HPDE6-E6E7 (cell line): ENCODE data around the gene CDC42BPG.

ENCODE experiments used
- DNase-seq: peaks from one replicate; pipeline ENCODE4 v3.0.0; 2011; ENCODE audit warnings: missing footprints; ENCODE audit errors: extremely low spot score

CDC42BPG gene

DNA sequence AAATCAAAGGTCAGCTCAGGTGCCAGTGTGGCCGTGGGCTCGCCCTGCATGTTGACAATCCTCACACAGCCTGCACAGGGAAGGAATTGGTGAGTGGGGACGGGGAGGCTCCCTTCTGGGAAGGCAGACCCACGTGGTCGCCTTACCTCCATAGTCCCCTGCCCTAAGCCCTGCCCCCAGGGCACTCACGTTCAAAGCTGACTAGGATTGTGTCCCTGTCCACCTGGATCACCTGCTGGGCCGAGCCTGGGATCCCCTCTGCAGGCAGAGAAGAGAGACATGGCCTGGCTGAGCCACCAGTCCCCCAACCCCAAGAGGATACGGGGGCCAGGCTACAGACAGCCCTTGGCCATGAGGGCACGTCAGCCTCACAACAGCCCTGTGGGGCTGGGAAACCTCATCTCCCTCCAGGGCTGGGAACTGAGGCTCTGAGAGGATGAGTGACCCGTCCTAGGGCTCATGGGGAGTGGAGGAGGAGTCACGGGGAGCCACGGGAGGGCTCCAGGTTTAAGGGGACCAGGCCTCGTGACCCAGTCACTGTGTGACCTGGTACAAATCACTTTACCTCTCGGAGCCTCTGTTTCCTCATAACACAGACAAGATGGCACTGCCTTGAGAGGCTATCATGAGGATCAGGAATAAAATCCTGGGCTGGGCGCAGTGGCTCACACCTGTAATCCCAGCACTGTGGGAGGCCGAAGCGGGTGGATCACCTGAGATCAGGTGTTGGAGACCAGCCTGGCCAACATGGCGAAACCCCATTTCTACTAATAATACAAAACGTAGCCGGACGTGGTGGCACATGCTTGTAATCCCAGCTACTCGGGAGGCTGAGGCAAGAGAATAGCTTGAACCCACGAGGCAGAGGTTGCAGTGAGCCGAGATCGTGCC lies 54.0 kb downstream of the CDC42BPG start:
- no peak for DNase-seq

DNA sequence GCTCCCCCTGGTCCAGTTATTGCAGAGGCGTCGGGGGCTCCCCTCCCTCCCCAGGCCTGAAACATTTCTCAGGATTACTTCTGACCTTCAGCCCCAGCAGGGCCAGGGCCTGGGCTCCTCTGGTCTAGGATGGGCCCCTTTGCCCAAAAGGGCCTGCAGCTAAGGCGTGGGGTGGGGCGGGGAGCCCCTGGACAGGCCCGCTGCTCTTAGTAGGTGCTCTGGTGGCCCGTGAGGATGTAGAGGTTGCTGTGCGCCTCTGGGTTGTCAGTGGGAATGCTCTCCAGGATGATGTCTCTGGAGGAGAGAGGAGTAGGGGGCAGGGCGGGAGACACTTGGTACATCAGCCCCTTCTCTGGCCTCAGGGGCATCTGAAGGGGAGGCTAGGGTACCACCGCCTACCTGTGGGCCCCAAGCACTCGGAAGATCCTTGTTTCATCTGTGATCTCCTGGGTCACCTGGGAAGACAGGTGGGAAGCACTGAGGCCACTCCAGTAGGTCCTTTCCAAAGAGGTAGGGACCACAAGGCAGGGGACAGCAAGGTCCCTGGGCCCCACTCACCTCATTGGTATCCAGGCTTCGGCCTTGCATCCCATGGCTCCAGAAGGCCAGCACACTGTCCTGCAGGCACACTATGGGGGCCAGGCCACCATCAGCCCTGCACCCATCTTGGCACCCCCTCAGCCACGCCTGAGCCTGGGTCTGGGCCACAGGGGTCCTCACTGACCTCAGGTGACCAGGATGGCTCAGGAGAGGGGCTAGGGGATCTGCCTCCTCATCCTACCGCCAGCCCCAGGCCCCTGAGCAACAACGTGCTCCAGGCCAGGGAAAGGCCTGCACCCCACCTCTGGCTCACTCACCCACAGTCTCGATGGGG lies 54.9 kb downstream of the CDC42BPG start:
- no peak for DNase-seq

DNA sequence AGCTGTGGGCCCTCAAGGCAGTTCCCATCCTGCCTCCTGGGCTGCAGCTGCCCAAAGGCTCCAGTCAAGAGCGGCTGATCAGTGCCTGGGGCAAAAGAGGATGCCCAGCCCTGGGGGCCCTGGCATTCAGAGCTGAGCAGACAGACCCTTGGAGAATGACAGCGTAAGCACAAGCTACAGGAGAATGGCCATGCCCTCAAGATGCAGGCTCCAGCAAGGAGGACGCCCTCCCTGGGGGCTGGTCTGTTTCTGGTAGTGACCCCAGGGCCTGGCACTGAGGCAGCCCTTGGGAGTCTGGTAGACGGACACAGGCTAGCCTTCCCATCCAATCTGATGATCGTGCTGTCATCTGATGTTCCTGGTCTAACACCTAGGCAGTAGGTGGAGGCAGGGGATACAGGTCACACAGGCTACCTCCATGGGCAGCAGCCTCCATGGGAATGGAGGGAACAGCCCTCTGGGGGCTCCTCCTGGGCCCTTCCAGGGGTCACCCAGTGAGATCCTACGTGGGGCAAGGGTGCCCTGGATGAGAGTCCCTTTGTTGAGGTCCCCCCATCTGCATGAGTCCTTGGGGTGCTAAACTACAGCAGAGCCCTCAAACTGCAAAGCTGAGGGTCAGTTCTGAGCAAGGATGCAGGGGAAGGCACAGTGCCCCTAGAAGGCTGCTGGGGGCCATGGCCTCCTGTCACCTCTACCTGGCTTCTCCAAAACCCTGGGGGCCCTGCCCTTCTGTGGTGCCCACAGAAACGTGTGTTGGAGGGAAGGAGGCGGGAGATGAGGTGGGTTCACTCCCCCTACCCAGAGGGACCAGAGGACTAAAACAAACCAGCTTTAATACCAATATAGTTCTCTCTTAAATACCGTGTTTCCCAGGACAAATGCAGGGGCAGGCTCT lies 55.9 kb downstream of the CDC42BPG start:
- no peak for DNase-seq

DNA sequence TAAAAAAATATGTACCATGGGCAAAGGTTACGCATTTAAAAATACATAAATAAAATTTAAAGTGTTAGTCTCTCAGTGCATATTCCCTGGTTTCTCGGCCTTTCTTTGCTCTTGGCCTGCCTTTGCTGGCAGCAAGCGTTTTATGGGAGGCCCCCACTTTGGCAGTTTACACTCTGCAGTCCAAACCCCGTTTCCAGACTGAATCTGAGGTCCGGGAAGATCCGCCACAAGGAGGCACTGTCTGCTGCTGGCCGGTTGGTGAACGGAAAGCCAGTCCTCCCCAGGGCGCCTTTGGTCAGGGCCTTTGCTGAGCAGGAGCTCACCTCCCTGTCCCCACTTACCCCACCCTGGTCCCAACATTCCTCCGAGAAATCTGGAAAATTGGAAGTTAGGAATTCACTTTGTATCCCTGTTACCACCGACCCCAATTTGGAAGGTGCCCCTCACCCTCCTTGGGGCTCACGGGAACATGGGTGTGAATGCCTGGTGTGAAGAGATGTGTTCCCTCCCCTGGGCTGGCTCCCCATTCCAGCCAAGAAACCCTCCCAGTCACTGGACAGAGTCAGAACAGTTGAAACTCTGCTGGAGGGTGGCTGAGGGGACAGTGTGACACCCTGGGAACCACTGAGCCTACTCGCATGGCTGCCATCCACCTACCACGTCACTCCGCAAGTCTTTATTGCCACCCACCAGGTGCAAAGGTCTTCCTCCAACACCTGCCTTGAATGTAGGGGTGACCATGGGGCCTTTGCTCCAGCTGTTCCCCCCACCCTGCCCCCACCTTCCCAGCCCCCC lies 56.7 kb downstream of the CDC42BPG start:
- peak; percentile 64 for DNase-seq

DNA sequence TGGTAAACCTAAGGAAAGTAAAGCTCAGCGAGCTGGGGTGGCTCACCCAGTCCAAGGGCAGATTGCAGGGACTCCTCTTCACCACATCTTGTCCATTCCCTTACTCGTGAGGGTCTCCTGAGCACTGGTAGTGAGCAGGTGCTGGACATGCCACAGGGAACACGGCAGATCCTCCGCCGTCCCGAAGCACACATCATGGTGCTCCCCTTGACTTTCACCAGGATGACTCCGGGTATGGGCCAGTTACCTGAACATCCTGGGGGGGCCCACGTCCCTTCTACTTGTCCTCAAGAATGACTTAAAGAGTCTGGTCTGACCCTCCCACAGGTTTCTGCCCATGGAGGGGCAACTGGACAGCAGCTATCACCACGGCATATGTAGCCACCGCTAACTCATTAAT lies 58.1 kb downstream of the CDC42BPG start:
- no peak for DNase-seq

DNA sequence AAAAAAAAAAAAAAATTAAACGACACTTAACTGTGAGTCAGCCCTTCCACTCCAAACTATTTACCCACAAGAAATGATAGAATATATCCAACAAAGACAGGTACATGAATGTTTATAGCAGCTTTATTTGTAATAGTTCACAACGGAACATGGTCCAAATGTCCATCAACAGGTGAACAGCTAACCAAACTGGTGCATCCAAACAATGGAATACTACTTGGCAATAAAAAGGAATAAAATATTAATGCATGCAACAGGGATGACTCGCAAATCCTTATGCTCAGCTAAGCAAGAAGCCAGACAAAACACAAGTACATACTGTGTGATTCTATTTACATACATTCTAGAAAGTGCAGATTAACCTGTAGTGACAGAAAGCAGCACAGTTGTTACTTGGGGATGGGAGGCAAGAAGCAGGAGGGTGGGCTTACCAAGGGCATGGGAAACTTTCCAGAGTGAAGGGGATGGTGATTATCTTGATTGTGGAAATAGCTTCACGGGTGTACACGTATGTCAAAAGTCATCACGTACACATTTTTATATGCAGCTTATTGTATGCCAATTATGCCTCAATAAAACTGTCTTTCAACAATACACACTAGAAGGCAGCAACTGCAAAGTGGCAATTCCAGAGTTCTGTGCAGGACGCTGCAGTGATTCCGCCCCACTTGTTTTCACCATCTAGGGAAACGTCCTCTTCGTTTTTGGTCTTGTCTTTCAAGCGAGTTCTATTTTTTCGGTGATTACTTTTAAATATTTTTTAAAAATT lies 59.5 kb downstream of the CDC42BPG start:
- no peak for DNase-seq

DNA sequence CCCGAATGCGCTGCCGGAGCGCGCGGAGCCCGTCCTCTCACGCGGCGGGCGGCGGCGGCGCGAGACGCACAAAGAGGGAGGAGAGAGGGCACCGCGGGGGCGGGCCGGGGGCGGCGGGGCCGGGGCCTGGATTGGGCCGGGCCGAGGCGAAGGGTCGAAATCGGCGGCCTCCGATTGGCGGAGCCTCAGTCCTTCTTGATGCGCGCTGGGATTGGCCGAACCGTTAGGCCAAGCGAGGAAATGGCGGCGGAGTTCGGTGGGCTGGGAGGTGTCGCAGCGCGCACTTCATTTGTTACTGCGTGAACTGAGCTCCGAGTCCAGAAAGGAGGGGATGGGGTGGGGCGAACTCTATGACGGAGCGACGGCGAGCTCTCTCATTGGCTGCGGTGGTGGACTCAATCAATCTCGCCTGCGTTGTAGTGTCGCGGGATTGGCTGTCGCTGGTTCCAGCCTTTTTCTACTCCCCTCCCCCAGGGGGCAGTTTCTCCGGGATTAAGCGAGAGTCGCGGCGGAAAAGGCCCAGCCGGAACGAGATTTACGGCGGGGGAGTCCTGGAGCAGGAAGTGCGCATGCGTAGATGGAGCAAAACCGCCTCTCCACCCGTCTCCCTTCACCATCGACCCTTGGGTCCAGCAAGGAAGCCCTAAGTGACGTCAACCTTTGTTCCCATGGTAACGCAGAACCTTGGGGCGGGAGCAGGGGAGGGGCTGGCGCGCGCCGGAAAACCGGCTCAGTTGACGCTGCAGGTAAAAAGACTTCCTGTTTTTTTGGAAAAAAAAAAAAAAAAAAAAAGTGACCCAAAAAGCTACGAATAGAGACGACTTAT lies 65.8 kb downstream of the CDC42BPG start, which contains the start of gene SF1:
Gene SF1, minus strand, starts transcription at position 70 of the 826 bp plus-strand sequence. CDS start 150 bp downstream, outside the sequence.
- DNase-seq: peak; percentile 99

DNA sequence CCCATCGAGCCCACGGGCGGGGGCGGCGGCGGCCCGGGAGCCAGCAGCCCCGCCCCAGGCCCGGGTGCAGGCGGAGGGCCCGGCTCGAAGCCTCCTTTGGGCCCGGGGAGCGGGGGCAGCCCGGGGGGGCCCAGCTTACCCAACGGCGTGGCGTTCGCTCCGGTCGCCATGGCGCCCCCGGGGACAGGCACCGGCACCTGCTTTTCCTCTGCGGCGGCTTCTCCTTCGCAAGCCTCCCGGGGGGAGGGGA lies 66.3 kb downstream of the CDC42BPG start:
- DNase-seq: peak; percentile 44

DNA sequence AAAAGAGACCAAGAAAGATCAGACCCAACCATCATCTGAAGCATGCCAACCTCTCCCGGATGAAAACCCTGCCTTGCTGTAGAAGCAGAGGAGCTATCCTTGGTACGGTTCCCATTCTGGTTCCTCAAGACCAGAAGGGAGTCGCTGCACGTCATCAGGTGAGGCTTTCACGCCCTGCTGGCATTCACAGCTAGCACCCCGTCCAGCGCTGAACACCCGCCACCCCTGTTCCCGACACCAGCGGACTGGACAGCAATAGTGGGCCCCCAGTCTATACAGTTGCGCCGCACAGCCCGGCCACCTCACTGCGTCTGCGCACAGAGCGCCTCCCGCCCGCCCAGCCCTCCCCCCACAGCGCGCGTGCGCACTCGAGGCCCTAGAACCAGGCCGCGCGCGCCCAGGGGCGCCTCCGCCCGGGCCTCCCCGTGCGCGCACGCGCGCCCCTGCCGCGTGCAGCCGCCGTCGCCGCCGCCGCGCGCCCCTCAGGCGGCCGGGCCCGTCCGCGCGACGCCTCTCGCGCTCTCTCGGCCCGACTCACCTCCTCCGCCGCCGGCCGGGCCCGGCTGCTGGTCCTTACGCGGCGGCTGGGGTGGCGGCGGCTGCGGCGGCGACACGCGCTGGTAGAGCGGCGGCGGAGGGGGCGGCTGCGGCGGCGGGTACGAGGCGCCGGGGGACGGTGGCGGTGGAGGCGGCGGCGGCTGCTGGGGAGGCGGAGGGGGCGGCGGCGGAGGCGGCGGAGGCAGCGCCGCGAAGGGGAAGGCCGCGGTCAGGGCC lies 66.8 kb downstream of the CDC42BPG start:
- peak; percentile 90 for DNase-seq

DNA sequence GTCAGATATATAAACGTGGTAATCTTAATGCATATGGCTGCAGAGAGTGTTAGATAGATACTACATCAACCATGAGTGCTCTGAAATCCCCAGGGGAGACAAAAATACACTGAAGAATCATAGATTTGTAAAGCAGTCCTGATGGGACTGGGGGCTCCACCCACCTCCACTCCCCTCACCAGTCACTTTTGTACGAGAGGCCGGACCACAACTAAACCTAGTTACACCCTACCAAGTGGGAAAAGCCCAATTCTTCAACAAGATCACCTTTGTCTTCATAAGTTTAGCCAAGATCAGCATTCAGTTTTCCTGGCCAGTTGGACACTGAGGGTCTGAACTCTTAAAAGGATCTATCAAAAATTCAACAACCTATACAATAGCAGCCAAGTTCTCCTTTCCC lies 67.6 kb downstream of the CDC42BPG start:
- DNase-seq: no peak

DNA sequence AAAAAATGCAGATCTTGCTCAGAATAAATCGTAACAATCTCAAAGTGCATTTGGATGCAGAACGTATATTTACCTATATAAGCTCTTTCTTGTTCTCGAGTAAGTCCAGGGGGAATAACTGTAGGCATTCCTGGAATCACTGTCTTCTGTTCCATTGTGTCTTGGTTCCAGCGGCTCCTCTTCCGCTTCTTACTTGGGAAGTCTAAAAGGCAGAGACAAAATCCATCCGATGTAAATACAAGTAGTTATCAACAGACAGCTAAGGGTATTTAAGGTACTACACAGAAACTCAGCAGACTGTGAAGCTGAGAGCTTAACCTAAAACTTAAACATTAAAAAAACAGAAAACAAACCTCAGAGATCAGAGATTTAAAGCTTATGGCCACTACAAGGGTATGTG lies 68.0 kb downstream of the CDC42BPG start:
- no peak for DNase-seq

DNA sequence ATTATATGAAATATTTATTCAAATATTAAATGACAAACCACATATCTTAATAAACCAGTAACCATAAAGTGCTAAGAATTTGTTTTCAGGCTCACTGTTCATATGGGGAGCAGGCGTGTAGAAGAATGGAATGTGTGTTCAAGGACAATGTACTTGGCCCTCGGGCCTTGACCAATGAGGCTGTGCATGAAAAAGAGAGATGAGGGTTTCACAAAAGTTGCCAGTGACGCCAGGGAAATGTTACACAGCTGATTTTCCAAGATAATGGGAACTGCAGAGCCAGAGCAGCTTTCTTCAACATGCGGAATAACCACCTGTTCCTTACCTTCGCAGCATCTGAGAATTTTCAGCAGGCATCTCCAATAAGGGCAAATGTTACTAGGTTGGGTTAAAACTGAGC lies 70.3 kb downstream of the CDC42BPG start:
- DNase-seq: no peak
